NOMO-1 treated with DMSO at 0.1 percent for 48 hours (cell line): Measurements from ENCODE around the gene LRRD1.
"Not testable (repeated sequence)": the region's sequence is repeated elsewhere in the genome, so short reads cannot be mapped to it uniquely, and the experiment has no call there.

Source experiments
- DNase-seq: peaks from one replicate; lab custom pipeline; 2025; ENCODE audit not compliant: unreplicated experiment; lab: John Stamatoyannopoulos, UW

Gene LRRD1

GRCh38 chr7:92142791-92143190 is 36.2 kb downstream of the LRRD1 start:
- not testable (repeated sequence) for DNase-seq

- DNase-seq, result no peak
Measured at GRCh38 chr7:92141161-92141560, 37.8 kb downstream of the LRRD1 start.

GRCh38 chr7:92137557-92137956 is 41.4 kb downstream of the LRRD1 start:
- no peak for DNase-seq

DNA sequence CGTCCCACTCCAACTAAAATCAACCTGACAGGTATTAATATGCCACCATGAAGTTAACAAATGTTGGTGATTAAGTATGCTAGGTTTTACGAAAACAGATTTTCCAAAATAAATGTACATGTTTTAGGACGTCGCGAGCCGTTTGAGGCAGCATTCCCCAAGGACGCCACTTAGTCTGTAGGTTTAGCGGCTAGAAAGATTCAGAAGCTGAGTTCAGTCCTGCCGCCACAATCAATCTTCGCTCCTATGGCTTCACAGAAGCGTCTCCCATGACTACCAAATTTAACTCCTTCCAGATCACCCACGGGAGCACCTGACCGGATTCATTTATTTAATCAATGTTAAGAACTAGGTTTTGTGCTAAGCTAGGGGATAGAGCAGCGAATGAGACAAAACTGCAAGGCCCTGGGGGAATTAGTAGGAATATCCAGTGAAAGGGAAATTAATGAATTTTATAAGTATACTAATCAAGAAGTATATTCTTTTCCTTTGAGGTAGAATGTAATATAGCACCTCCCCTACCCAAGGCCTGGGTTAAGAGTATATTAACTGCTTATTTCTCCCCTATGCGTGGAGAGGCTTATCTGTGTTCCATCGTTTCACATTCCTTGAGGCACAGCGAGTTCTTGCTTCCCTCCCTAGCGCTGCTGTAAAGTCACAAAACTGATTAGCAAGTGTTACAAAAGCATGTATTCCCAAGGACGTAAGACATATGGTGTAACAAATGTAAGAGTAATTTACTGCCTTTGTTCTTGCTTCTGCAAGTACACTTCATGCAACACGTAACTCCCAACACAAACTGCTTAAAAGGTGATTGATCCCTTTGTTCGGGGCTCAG is 43.7 kb downstream of the LRRD1 start:
- peak; percentile 78 for DNase-seq

DNA sequence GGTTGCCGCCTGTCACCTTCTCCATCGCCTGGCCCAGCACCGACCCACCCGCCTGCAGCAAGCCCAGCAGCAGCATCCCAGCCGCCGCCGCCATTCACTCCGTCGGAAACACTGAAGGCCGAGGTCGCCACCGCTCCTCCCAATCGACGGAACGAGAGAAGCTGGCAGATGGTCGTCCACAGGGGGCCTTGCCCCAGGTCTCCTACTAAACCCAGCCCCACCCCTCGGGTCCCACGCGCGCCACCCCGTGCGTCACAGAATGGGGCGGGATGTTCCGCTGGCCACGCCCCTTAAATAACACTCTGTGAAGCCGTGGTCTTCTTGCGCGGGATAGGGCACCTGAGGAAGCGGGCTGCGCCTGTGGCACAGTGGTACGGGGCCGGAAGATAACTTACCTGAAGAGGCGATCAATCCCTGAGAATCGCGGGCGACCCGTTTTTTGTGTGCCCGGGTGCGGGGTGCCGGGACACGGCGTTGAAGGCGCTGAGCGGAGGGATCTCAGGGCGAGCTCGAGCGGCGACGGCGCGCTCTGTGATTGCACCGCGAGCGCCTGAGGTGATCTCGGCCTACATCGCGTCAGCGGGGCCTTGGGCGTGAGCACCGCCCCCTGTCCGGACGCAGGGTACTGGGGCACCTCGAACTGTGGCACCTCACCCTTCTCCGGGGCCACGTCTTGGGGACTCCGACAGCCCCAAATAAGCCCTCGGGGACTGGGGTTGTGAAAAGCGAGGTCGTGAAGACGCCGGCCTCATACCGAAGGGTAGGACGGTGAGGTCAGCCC is 44.5 kb downstream of the LRRD1 start, which contains the start of gene CYP51A1:
Gene CYP51A1 (minus strand): TSS at position 207 of the 781 bp plus-strand sequence. CDS start 113 bp downstream, at position 94.
- peak; percentile 98 for DNase-seq

GRCh38 chr7:92133737-92134270 is 45.1 kb downstream of the LRRD1 start:
- peak; percentile 75 for DNase-seq

GRCh38 chr7:92133133-92133736 is 45.7 kb downstream of the LRRD1 start:
- peak; percentile 79 for DNase-seq

- peak; percentile 52 for DNase-seq
Measured at GRCh38 chr7:92131764-92132330, 47.1 kb downstream of the LRRD1 start.

GRCh38 chr7:92131093-92131492 is 47.8 kb downstream of the LRRD1 start:
- DNase-seq, result no peak

DNA sequence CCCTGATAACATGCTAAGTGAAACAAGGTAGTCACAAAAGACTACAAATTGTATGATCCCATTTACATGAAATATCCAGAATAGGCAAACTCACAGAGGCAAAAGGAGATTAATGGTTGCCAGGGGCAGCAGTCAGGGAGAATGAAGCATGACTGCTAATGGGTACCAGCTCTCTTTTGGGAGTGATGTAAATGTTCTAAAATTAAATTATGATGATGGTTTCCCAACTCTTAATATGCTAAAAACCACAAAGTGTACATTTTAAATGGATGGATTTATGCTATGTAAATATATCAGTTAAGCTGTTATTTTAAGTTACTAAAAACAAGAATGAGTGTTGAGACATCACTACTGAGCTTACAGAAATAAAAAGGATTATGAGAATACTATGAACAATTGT is 57.3 kb downstream of the LRRD1 start:
- DNase-seq, result peak; percentile 57

GRCh38 chr7:92119213-92119759 is 59.7 kb downstream of the LRRD1 start:
- no peak for DNase-seq

DNA sequence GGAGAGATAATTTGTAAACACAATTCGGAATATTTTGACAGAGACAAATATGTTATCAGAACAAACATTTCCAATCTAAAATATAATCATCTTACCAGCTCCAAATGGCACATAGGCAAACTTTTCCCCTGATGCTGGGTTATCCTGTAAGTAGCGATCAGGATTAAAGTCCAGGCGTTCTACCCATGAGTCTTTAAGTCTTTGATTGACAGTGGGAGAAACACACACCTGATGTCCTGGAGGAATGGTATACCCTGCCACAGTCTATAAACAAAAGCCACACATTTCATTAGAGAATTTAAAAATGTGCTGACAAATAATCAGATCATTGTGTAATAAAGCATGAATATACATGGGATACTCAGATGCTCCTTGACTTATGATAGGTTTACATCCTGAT is 62.0 kb downstream of the LRRD1 start:
- DNase-seq, result no peak

DNA sequence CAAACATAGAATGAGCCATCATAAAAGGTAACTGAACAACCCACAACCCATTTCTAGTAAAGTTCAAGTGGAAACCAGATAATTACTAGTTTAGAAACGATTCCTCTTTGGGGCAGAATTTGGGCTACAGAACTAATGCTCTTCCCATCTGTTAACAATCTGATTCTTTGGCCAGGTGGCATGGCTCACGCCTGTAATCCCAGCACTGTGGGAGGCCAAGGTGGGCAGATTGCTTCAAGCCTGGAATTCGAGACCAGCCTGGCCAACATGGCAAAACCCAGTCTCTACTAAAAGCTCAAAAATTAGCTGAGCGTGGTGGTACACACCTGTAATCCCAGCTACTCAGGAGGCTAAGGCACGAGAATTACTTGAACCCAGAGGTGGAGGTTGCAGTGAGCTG is 63.1 kb downstream of the LRRD1 start:
- DNase-seq, result no peak

GRCh38 chr7:92110857-92111256 is 68.1 kb downstream of the LRRD1 start:
- DNase-seq, result no peak

DNA sequence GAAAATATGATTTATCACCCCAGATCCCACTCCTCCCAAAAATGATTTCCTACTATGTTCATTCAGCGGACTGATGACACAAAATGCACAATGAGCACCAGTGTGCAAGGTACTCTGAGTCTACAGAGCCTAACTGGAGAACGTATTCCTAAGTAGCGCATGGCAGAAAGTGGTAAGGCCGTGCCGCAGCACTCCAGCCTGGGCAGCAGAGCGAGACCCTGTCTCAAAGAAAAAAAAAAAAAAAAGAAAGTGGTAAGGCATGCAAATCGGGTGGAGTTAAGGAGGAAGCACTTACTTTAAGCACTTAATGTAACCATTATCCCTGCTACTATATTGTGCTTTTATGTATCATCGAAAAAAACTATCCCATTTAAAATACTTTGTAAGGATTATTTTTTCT is 70.1 kb downstream of the LRRD1 start:
- no peak for DNase-seq

GRCh38 chr7:92102862-92103261 is 76.1 kb downstream of the LRRD1 start:
- DNase-seq, result not testable (repeated sequence)

GRCh38 chr7:92100534-92100933 is 78.4 kb downstream of the LRRD1 start:
- no peak for DNase-seq

DNA sequence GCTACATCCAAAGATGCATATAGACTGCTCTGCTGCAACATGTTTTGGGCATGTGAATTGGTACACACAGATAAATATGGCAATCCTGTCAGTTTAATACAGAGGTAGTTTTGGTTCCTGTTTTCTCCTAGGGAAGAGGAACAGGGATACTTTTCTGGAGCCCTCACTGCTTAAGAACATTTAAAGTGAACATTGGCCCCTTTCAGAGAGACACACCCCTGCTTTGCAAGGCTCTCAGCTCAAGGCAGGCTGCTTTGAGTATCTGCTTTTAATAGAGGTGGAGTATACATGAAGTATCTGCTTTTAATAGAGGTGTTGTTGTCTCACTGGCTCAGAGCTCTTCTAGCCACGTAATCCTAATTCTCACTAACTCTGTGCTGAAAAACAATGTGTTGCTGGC is 83.6 kb downstream of the LRRD1 start:
- DNase-seq, result peak; percentile 97
